ENCODE results near the gene FBXO40. TPM values are rescaled to one million over a fixed set of nuclear protein-coding genes. Genes with fewer than 3 reads are reported as not detected.

Gene FBXO40
- total and polyA plus RNA-seq, 2 of the 13 experiments (the other 11 are each of a cell fraction or from before 2014, with no cell fraction given), result not detected

GRCh38 chr3:121670676-121671075, 77.5 kb downstream of the FBXO40 start:
- H3K9ac ChIP-seq (ENCODE audit: insufficient read depth, low read depth, low read length), result no peak overlapping the region
- no peak overlapping the region for H3K27ac ChIP-seq (ENCODE audit: extremely low read length, insufficient read depth, low read length)
- H3K9me3 ChIP-seq (ENCODE audit: low read length), result no peaks in the 10 kb centered on the region
- intact Hi-C loops (cut with micrococcal nuclease; ENCODE audit: unreplicated experiment) (no loop called here), in situ Hi-C loops (cut with HindIII; ENCODE audit: extremely low pct_ligation_motif_present, low pct_unique_long_range_greater_than_20kb) (no loop called here)
- no peaks in the 10 kb centered on the region for H4K20me1 ChIP-seq (ENCODE audit: insufficient read depth, low read length)
- ChIA-PET CTCF (ENCODE audit: low intra/inter-chr PET ratio, low total read pairs) (no interaction called here), POLR2A (no interaction called here)
- ATAC-seq (no peak), FAIRE-seq (no peak), DNase-seq (ENCODE audit: low spot score) (no peak)
- H3K27me3 ChIP-seq (ENCODE audit: control insufficient read depth in 1 of 2, insufficient read depth in 2 of 2, low read length in 2 of 2), result no peaks in the 10 kb centered on the region
- no TSS peak for BruUV-seq (replicated peaks)
- H2AFZ ChIP-seq (ENCODE audit: low read length), result no peak overlapping the region
- no peak overlapping the region for H3K4me2 ChIP-seq (ENCODE audit: low read depth, low read length)
- TF ChIP-seq HNRNPK (IDR thresholded peaks at IDR 0.05; ENCODE audit: low read depth, low read length, poor library complexity, severe bottlenecking) (peak; percentile 57), ZNF569 (CRISPR knock-in tag; IDR thresholded peaks at IDR 0.05; ENCODE audit: borderline replicate concordance) (no peak)
- H3K4me3 ChIP-seq (replicated peaks in 1 of 3; ENCODE audit: insufficient read depth in 1 of 3, low read depth in 2 of 3, low read length in 3 of 3), result no peak overlapping the region
- 0 out of 2 replicates have a peak, but pooled peaks cover 9% of the 10 kb centered on the region for H3K4me1 ChIP-seq (ENCODE audit: insufficient read depth, low read length)
- peaks cover 13 to 72% of the 10 kb centered on the region in 2 experiments for H3K36me3 ChIP-seq (replicated peaks in 1 of 2; ENCODE audit: control insufficient read depth in 1 of 2, insufficient read depth in 2 of 2, low read length in 2 of 2)
- no peaks in the 10 kb centered on the region for H3K79me2 ChIP-seq (ENCODE audit: insufficient read depth, low read length)

- no peak for TF ChIP-seq ZNF225 (CRISPR knock-in tag; IDR thresholded peaks at IDR 0.05)
- no peak for TF ChIP-seq SOX6 (IDR thresholded peaks at IDR 0.05)
- TF ChIP-seq SOX6 (CRISPR knock-in tag; IDR thresholded peaks at IDR 0.05), result no peak
- TF ChIP-seq NR1H2 (CRISPR knock-in tag; IDR thresholded peaks at IDR 0.05; ENCODE audit: borderline replicate concordance, low read depth), result no peak
- no peak for TF ChIP-seq ZNF570 (CRISPR knock-in tag; IDR thresholded peaks at IDR 0.05; ENCODE audit: borderline replicate concordance)
- no peak for TF ChIP-seq TEAD3 (CRISPR knock-in tag; optimal IDR thresholded peaks at IDR 0.05; ENCODE audit: borderline replicate concordance)
- no peak for TF ChIP-seq MIXL1 (CRISPR knock-in tag; IDR thresholded peaks at IDR 0.05)
- TF ChIP-seq, protein P1, sequence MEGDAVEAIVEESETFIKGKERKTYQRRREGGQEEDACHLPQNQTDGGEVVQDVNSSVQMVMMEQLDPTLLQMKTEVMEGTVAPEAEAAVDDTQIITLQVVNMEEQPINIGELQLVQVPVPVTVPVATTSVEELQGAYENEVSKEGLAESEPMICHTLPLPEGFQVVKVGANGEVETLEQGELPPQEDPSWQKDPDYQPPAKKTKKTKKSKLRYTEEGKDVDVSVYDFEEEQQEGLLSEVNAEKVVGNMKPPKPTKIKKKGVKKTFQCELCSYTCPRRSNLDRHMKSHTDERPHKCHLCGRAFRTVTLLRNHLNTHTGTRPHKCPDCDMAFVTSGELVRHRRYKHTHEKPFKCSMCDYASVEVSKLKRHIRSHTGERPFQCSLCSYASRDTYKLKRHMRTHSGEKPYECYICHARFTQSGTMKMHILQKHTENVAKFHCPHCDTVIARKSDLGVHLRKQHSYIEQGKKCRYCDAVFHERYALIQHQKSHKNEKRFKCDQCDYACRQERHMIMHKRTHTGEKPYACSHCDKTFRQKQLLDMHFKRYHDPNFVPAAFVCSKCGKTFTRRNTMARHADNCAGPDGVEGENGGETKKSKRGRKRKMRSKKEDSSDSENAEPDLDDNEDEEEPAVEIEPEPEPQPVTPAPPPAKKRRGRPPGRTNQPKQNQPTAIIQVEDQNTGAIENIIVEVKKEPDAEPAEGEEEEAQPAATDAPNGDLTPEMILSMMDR (CRISPR knock-in tag; IDR thresholded peaks at IDR 0.05), result no peak
- TF ChIP-seq BCLAF1 (IDR thresholded peaks at IDR 0.05), result no peak
- TF ChIP-seq ZNF720 (CRISPR knock-in tag; IDR thresholded peaks at IDR 0.05), result no peak
- no peak for TF ChIP-seq CREB3 (CRISPR knock-in tag; IDR thresholded peaks at IDR 0.05)
- Histone ChIP-seq H2AFZ (ENCODE audit: low read length) (no peak overlapping the region), H3K27me3 (ENCODE audit: control insufficient read depth in 1 of 2, insufficient read depth in 2 of 2, low read length in 2 of 2) (no peaks in the 10 kb centered on the region), H3K79me2 (ENCODE audit: insufficient read depth, low read length) (no peaks in the 10 kb centered on the region), H3K4me3 (replicated peaks in 1 of 3; ENCODE audit: insufficient read depth in 1 of 3, low read depth in 2 of 3, low read length in 3 of 3) (no peak overlapping the region), H3K27ac (ENCODE audit: extremely low read length, insufficient read depth, low read length) (no peak overlapping the region), H3K9ac (ENCODE audit: insufficient read depth, low read depth, low read length) (no peak overlapping the region), H3K9me3 (ENCODE audit: low read length) (no peaks in the 10 kb centered on the region), H4K20me1 (ENCODE audit: insufficient read depth, low read length) (no peaks in the 10 kb centered on the region), H3K4me2 (ENCODE audit: low read depth, low read length) (no peak overlapping the region), H3K36me3 (replicated peaks in 1 of 2; ENCODE audit: control insufficient read depth in 1 of 2, insufficient read depth in 2 of 2, low read length in 2 of 2) (peaks cover 22 to 80% of the 10 kb centered on the region in 2 experiments; a peak in 4 of 5 replicates), H3K4me1 (ENCODE audit: insufficient read depth, low read length) (no peaks in the 10 kb centered on the region)
- FAIRE-seq, result no peak
- no TSS peak for BruUV-seq (replicated peaks)
- intact Hi-C loops (cut with micrococcal nuclease; ENCODE audit: unreplicated experiment), result no loop called here
- ChIA-PET POLR2A (no interaction called here), CTCF (ENCODE audit: low intra/inter-chr PET ratio, low total read pairs) (no interaction called here)
- no peak for DNase-seq (ENCODE audit: low spot score)
- in situ Hi-C loops (cut with HindIII; ENCODE audit: extremely low pct_ligation_motif_present, low pct_unique_long_range_greater_than_20kb), result no loop called here
- 98% methylated on average over 2 of the region's 2 CpGs for WGBS (ENCODE audit: low lambda C conversion rate)
- ATAC-seq, result no peak
These were observed 84.0 kb downstream of the FBXO40 start for GRCh38 chr3:121677141-121677540.

Measured in HepG2 (cell line).